ENCODE measurements around the gene CTTN.
A peak's percentile ranks its signal among the peaks of the same experiment; 100 is the strongest.

The CTTN gene

GRCh38 chr11:70397336-70397982 is 870 bp upstream of the CTTN start:
- no peak for DNase-seq
- Histone ChIP-seq H3K9me3 (no peaks in the 10 kb centered on the region), H3K4me3 (peak overlapping the region; percentile 85 to 90), H3K36me3 (peaks cover 0 to 3% (median 0%) of the 10 kb centered on the region in 3 donors), H3K4me1 (peaks cover 0 to 36% (median 23%) of the 10 kb centered on the region in 4 donors), H3K27me3 (no peaks in the 10 kb centered on the region), H3K27ac (peak overlapping the region; percentile 86 to 94)
- TF ChIP-seq CTCF (IDR thresholded peaks at IDR 0.05): no peak
- intact Hi-C loops (cut with DNase I; ENCODE audit: low total_unique reads): loop anchor here (2.0 kb wide), 1 partner anchor 51 kb away; no protein-coding TSS in a partner anchor

GRCh38 chr11:70398834-70399680 is 728 bp downstream of the CTTN start:
- Histone ChIP-seq H3K27ac (peak overlapping the region; percentile 86 to 94), H3K27me3 (no peaks in the 10 kb centered on the region), H3K36me3 (no peaks in the 10 kb centered on the region), H3K4me3 (peak overlapping the region; percentile 85 to 90), H3K9me3 (no peaks in the 10 kb centered on the region), H3K4me1 (peaks cover 0 to 40% (median 23%) of the 10 kb centered on the region in 4 donors)
- DNase-seq: peak; percentile 38 to 76
- intact Hi-C loops (cut with DNase I; ENCODE audit: low total_unique reads): no loop called here
- TF ChIP-seq CTCF (IDR thresholded peaks at IDR 0.05): no peak

- H3K4me1 ChIP-seq: peaks cover 0 to 40% (median 23%) of the 10 kb centered on the region in 4 donors
Observed at GRCh38 chr11:70399681-70400112, 1.4 kb downstream of the CTTN start.

GRCh38 chr11:70400643-70401042 is 2.3 kb downstream of the CTTN start:
- Histone ChIP-seq H3K36me3 (peaks cover 3 to 7% (median 7%) of the 10 kb centered on the region in 3 donors), H3K27ac (peak overlapping the region; percentile 86 to 94), H3K27me3 (no peaks in the 10 kb centered on the region), H3K4me3 (peak overlapping the region in 1 of 2 donors; percentile 90), H3K4me1 (peaks cover 0 to 40% (median 23%) of the 10 kb centered on the region in 4 donors), H3K9me3 (no peaks in the 10 kb centered on the region)
- intact Hi-C loops (cut with DNase I; ENCODE audit: low total_unique reads): loop anchor here (2.0 kb wide), 1 partner anchor 130 kb away; the partner anchor contains the start of gene PPFIA1
- no peak for DNase-seq
- no peak for TF ChIP-seq CTCF (IDR thresholded peaks at IDR 0.05)

More at GRCh38 chr11:70399681-70400112, 1.4 kb downstream of the CTTN start:
- Histone ChIP-seq H3K9me3 (no peaks in the 10 kb centered on the region), H3K27ac (peak overlapping the region; percentile 86 to 94), H3K27me3 (no peaks in the 10 kb centered on the region), H3K36me3 (no peaks in the 10 kb centered on the region), H3K4me3 (peak overlapping the region; percentile 85 to 90)
- TF ChIP-seq CTCF (IDR thresholded peaks at IDR 0.05): no peak
- intact Hi-C loops (cut with DNase I; ENCODE audit: low total_unique reads): loop anchor here (2.0 kb wide), 1 partner anchor 129 kb away; the partner anchor contains the start of gene PPFIA1
- DNase-seq: peak; percentile 92 to 96

- no peak overlapping the region for H3K4me3 ChIP-seq
- no peak for TF ChIP-seq CTCF (IDR thresholded peaks at IDR 0.05)
- no peaks in the 10 kb centered on the region for H3K9me3 ChIP-seq
- DNase-seq: no peak
- intact Hi-C loops (cut with DNase I; ENCODE audit: low total_unique reads): no loop called here
- H3K27ac ChIP-seq: no peak overlapping the region
- peaks cover 0 to 40% (median 23%) of the 10 kb centered on the region in 4 donors for H3K4me1 ChIP-seq
- H3K27me3 ChIP-seq: no peaks in the 10 kb centered on the region
- peaks cover 12 to 20% (median 16%) of the 10 kb centered on the region in 3 donors for H3K36me3 ChIP-seq
Observed at GRCh38 chr11:70402016-70402415, 3.7 kb downstream of the CTTN start.

All from tibial artery (tissue), 4 donors.